NCI-H1092 treated with DMSO at 0.1 percent for 48 hours (cell line): ENCODE data around the gene RDH16.
"Not testable (repeated sequence)": the region's sequence is repeated elsewhere in the genome, so short reads cannot be mapped to it uniquely, and the experiment has no call there.

ENCODE experiments used
- DNase-seq: peaks from one replicate; lab custom pipeline; 2025; lab: John Stamatoyannopoulos, UW

Gene RDH16

DNA sequence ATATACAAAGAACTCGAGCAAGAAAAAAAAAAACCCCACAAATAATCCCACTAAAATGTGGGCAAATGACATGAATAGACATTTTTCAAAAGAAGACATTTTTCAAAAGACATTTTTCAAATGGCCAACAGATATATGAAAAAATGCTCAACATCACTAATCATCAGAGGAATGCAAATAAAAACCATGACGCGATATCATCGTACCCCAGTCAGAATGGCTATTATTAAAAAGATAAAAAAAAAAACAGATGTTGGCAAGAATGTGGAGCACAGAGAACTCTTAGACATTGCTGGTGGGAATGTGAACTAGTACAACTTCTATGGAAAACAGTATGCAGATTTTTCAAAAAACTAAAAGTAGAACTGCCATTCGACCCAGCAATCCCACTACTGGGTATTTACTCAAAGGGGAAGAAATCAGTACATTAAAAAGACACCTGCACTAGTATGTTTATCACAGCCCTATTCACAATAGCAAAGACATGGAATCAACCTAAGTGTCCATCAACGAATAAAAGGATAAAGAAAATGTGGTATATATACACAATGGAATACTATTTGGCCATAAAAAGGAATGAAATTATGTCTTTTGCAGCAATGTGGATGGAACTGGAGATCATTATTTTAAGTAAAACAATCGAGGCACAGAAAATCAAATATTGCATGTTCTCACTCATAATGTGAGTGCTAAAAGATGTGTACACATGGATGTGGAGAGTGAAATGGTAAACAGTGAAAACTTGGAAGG lies 32.6 kb upstream of the RDH16 start:
- no peak for DNase-seq

DNA sequence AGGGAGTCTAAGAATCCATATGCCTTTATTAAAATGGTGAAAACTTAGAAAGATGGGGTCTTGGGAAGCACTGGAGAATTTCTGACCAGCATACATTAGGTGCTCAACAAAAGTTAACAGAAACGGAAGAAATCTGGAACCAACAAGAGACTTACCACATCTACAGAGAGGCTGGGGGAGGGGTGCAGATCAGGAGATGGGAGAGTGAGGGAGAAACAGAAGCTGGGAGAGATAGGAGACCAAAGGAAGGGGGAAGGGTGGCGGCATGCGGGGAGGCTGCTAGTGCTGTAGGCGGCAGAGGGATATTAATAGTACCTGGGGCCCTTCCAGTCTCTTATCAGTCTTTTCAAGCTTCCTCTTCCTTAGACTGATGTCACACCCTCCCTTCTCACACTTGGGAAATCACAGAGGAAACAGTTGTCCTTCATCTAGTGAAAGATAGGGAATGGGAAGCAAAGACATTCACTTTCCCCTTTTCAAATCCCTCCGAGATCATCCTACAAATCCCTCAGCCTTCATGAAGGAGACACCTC lies 30.9 kb upstream of the RDH16 start:
- no peak for DNase-seq

DNA sequence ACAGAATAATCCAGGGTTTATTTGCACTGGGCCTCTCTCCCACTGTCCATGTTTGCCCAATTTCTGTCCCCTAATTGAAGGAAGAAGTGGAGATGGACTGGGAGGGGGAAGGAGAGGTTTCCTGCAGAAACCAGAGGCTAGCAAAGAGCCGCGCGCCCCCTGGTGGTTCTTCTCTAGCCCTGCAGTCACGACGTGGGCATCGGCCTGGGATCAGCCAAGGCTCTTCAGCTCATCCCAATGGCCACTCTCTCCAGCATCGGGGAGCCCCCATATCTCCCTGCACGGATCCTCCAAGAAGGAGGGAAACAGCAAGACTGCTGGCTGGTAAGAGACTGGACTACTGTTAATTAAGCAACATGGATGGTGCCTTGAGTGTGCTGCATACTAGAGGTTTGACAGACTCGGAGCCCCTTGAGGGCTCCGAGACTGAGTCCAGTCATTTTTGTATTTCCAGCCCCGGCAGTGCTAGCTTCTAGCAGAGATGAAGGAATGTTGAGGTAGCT lies 30.2 kb upstream of the RDH16 start:
- peak; percentile 69 for DNase-seq

DNA sequence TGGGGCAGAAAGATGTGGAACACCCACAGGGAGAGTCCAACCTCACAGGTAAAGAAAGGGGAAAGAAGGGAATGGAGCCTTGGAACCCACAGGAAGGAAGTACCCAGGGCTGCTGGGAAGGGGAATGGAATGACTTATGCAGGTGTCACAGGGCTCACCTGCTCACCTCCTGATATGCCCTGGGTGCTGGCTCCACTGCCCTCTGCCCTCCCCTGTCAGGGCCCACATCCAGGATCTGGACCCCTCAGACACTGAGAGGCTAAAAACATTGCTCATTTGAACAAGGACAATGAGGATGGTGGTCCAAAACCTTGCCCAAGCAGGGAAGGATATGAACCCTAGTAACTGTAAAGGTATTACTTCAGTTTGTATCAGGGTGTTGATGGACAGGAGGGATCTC lies 29.6 kb upstream of the RDH16 start:
- no peak for DNase-seq

DNA sequence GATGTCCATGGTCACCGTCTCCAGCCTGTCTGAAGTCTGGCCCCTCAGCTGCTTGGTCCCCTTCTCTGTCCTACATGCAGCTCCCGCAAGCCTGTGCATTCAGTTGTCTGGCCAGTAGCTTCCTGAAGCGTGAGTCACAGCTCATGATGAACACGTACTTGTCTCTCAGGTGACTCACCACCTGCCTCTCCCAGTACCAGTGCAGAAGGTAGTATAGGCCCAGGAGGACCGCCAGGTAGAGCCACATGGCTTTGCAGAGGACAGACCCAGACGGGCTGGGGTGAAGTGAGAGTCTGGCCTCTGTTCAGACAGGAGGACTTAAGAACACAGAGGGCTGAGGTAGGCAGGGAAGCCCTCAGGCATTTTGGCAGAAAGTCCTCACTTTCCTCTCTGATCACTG lies 28.3 kb upstream of the RDH16 start:
- DNase-seq, result not testable (repeated sequence)

DNA sequence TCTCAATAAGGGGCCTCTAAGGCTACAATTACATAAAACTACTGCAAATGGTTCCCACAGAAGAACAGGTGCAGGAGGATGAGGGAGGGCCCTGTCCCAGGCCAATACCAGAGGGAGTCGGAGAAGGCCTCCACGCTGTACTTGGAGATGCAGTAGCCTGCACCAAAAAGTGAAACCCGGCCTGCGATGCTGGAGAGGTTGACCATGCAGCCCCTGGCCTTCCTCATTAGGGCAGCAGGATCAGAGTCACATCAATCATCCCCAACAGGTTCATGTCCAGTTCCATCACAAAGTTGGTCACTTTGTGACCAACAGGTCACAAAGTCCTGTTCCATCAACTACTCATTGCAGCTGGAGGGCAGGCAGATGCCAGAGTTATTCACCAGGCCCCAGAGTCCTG lies 26.0 kb upstream of the RDH16 start:
- DNase-seq, result no peak

DNA sequence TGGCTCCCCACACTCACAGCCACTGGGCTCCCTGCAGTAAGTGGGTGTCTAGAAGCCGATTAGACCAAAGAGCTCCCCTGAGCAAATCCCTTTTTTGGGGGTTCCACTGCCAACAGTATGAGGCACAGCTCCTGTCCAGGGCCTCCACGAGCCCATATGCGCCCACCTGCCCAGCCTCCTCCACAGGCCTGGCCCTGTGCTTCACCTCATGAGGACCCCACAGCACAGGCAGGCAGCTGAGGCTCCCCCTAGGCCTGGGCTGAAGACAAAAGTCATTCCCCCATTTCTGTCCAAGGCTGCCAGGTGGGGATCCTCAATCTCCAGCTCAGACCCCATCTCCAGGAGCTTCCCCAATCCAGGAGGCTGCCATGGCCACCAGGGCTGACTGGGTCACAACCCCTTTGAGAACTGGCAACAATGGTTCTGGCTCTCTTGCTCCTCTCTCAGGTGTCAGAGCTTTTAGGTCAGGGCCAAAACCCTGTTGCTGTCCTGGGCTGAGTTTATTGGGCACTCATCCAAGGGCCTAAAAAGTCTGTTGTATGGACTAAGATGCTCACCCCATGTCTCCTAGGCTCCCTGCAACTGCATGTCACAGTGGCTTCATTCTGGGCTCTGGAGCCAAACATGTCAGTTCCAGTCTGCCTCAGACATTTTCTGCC lies 25.3 kb upstream of the RDH16 start:
- not testable (repeated sequence) for DNase-seq

DNA sequence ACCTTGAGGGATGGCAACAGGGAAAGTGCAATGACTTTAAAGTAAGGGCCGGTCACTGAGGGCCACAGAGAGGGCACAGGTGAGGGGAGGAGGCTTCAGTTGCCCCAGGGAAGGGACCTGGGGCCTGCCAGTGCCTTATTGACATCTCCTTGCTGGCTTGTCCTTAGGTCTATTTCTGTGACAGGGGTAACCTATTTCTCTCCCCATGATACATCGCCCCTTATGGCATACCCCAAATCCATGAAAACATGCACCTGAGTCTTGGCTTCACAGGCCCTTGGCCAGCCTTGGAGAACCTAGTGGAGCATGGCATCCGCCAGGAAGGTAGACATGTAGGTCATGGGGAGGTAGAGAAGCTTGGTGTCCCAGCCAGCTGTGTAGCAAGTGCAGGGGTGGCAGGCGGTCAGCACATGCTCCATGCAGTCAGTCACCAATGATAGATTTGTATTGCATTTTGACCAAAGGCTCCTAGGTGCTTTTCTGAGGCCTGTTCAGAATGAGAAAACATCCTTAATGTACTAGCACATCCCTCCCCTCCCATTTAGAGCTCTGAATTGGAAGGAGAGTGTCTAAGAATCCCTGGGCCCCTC lies 23.6 kb upstream of the RDH16 start:
- DNase-seq, result no peak

DNA sequence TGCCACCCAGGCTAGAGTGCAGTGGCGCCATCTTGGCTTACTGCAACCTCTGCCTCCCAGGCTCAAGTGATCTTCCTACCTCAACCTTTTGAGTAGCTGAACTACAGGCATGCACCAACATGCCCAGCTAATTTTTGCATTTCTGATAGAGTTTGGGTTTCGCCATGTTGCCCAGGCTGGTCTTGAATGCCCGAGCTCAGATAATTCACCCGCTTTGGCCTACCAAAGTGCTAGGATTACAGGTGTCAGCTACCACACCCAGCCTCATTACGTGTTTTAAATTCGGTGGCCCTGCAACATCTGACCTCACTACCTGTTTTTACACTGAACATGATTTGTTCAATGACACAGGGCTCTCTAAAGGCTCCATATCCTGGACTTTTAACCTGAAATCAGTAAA lies 22.9 kb upstream of the RDH16 start:
- no peak for DNase-seq

DNA sequence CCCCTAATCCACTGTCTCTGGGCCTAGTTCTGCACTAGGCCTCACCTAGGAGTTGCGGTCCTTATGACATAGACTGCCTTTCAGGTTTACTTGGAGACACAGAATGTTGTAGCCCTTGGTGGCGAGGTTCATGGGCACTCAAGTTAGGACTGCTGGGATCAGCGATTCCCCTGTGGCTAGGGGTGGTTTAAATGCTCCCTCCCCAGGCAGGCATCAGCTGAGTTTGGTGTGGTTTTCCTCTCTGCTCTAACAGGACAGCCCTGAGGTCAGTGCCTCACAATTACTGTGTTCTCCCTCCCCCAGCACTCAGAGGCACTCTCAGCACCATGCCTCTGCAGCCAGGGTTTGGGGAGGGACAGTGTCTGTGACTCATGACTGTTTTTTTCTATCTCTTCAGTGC lies 22.2 kb upstream of the RDH16 start:
- DNase-seq, result no peak

DNA sequence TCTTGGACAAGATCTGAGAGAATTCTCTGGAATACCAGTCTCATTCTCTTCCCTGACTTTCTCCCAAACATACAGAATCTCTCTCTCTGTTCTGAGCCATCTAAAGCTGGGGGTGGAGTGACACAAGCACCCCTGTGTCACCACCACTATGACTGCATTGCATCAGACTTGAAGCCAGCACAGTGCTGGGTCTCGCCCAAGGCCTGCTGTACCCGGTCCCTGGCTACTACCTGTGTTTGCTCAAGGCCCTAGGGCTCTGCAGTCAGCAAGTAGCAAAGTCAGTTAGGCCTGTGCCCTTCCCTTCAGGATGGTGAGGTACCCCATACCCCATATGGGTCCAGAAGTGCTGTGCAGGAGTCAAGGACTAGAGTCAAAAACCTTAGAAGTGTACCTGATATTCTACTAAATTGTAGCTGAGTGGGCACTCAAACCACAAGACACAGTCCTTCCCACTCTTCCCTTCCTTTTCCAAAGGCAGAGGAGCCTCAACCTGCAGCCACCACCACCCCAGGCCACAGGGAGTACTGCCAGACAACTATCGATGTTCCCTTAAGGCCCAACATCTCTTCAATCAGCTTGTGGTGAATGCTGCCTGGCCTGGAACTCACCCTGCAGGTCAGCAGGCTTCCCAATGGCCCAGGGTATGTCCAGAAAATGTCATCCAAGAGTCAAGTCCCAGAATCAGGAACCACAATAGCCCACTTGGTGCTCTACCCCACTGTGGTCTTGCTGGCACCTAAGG lies 21.2 kb upstream of the RDH16 start:
- DNase-seq, result no peak

DNA sequence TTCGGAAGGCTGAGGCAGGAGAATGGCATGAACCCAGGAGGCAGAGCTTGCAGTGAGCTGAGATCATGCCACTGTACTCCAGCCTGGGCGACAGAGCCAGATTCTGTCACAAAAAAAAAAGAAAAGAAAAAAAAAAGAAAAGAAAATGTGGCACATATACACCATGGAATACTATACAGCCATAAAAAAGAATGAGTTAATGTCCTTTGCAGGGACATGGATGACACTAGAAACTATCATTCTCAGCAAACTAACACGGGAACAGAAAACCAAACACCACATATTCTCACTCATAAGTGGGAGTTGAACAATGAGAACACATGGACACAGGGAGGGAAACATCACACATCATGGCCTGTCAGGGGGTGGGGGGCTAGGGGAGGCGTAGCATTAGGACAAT lies 20.0 kb upstream of the RDH16 start:
- not testable (repeated sequence) for DNase-seq

DNA sequence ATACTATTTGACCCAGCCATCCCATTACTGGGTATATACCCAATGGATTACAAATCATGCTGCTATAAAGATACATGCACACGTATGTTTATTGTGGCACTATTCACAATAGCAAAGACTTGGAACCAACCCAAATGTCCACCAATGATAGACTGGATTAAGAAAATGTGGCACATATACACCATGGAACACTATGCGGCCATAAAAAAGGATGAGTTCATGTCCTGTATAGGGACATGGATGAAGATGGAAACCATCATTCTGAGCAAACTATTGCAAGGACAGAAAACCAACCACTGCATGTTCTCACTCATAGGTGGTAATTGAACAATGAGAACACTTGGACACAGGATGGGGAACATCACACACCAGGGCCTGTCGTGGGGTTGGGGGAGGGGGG lies 16.8 kb upstream of the RDH16 start:
- DNase-seq, result not testable (repeated sequence)

DNA sequence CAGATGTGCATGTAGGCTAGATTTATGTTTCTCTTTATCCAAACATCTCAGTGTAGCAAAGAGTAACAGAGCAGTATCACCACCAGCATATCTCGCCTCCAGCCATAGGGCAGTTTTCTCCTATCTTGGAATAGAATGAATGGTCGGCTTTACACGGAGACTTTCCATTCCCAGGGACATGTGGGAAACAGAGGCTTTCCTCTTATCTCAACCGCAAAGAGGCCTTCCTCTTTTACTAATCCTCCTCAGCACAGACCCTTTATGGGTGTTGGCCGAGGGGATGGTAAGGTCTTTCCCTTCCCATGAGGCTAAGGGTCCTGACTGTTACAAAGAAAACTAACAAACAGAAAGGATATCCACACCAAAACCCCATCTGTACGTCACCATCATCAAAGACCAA lies 11.5 kb upstream of the RDH16 start:
- DNase-seq, result not testable (repeated sequence)

DNA sequence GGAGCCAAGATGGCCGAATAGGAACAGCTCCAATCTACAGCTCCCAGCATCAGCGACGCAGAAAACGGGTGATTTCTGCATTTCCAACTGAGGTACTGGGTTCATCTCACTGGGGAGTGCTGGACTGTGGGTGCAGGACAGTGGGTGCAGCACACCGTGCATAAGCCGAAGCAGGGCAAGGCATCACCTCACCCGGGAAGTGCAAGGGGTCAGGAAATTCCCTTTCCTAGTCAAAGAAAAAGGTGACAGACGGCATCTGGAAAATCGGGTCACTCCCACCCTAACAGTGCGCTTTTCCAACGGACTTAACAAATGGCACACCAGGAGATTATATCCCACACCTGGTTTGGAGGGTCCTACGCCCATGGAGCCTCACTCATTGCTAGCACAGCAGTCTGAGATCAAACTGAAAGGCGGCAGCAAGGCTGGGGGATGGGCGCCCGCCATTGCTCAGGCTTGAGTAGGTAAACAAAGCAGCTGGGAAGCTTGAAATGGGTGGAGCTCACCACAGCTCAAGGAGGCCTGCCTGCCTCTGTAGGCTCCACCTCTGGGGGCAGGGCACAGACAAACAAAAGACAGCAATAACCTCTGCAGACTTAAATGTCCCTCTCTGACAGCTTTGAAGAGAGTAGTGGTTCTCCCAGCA lies 8.7 kb upstream of the RDH16 start:
- DNase-seq, result not testable (repeated sequence)

DNA sequence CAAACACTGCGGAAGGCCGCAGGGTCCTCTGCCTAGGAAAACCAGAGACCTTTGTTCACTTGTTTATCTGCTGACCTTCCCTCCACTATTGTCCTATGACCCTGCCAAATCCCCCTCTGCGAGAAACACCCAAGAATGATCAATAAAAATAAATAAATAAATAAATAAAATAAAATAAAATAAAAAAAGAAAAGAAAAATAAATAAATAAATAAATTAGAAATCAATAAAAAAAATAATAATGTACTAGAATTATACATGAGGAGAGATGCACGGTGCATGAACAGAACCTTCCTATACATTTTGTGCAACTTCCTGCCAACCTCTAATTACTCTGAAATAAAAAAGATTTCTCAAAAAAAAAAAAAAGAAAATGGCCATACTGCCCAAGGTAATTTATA lies 7.7 kb upstream of the RDH16 start:
- DNase-seq, result not testable (repeated sequence)

DNA sequence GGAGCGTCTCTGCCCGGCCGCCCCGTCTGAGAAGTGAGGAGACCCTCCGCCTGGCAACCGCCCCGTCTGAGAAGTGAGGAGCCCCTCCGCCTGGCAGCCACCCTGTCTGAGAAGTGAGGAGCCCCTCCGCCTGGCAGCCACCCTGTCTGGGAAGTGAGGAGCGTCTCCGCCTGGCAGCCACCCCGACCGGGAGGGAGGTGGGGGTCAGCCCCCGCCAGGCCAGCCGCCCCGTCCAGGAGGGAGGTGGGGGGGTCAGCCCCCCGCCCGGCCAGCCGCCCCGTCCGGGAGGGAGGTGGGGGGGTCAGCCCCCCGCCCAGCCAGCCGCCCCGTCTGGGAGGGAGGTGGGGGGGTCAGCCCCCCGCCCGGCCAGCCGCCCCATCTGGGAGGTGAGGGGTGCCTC lies 6.1 kb upstream of the RDH16 start:
- DNase-seq, result not testable (repeated sequence)

DNA sequence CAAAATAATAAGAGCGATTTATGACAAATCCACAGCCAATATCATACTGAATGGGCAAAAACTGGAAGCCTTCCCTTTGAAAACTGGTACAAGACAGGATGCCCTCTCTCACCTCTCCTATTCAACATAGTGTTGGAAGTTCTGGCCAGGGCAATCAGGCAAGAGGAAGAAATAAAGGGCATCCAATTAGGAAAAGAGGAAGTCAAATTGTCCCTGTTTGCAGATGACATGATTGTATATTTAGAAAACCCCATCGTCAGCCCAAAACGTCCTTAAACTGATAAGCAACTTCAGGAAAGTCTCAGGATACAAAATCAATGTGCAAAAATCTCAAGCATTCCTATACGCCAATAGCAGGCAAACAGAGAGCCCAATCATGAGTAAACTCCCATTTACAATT lies 4.8 kb upstream of the RDH16 start:
- not testable (repeated sequence) for DNase-seq

DNA sequence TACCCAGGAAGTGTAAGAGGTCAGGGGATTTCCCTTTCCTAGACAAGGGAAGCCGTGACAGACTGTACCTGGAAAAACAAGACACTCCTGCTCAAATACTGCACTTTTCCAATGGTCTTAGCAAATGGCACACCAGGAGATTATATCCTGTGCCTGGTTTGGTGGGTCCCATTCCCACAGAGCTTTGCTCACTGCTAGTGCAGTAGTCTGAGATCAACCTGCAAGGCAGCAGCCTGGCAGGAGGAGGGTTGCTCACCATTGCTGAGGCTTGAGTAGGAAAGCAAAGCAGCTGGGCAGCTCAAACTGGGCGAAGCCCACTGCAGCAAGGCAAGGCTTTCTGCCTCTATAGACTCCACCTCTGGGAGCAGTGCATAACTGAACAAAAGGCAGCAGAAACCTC lies 1.0 kb upstream of the RDH16 start:
- DNase-seq, result no peak

DNA sequence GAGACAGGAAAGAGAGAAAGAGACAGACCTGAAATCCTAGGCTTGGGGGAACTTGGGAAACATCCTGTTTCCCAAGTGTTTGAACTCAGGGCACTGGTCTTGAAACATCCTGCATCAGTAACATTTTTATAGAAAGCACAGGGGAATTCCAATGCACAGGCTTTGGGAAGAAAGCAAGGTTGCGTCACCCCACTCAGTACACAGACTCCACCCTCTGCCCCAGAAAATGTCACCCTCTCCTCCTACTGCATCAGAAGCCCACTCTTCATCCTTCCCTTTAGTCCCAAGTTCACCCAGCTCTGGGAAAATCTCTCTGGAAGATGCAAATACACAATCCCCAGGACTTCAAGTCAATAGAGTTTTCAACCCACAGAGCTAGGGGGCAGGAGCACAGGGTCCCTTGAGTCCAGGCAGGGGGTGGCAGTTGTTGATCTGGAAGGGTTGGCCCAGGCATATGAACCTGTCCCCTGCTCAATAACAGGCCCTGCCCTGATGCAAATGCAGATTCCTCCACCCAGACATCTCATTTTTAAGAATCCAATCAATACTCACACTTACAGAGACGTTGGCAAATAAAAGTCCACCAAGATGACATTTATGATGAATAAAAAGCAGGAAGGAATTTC lies 1.7 kb downstream of the RDH16 start:
- DNase-seq, result no peak

DNA sequence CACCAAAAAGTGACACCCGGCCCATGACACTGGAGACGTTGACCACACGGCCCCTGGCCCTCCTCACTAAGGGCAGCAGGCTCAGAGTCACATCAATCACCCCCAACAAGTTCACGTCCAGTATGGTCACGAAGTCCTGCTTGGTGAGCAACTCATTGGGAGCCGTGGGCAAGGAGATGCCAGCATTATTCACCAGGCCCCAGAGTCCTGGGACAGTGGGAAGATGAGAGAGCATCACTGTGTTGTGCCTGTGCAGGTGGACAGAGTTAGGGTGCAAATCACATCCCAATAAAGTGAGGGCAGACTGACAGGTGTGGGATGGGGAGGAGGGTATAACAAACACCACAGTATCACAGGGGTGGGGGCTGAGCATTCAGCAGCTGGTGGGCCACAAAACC lies 2.5 kb downstream of the RDH16 start:
- no peak for DNase-seq
